ENCODE data around the gene FUT4.
"Not testable (repeated sequence)": the region's sequence is repeated elsewhere in the genome, so short reads cannot be mapped to it uniquely, and the experiment has no call there.

The FUT4 gene

GRCh38 chr11:94537031-94537600, 6.6 kb upstream of the FUT4 start:
- no peak overlapping the region for H3K9ac ChIP-seq (ENCODE audit: low read depth, low read length)
- no peaks in the 10 kb centered on the region for H3K4me1 ChIP-seq (ENCODE audit: insufficient read depth, low read length)
- no peak overlapping the region for H3K4me3 ChIP-seq (ENCODE audit: low read length)
- H3K9me3 ChIP-seq (ENCODE audit: insufficient read depth, low read depth, low read length), result no peaks in the 10 kb centered on the region
- H3K27me3 ChIP-seq (ENCODE audit: insufficient read depth, low read length), result no peaks in the 10 kb centered on the region; the same call in 1 of the 2 replicates
- H3K36me3 ChIP-seq (ENCODE audit: insufficient read depth, low read depth, low read length), result no peaks in the 10 kb centered on the region
- no peak overlapping the region for H3K27ac ChIP-seq (ENCODE audit: low read length)

- Histone ChIP-seq H3K27ac (ENCODE audit: low read length) (no peak overlapping the region), H3K36me3 (ENCODE audit: insufficient read depth, low read depth, low read length) (no peaks in the 10 kb centered on the region), H3K4me1 (ENCODE audit: insufficient read depth, low read length) (no peaks in the 10 kb centered on the region), H3K27me3 (ENCODE audit: insufficient read depth, low read length) (peaks cover 8% of the 10 kb centered on the region), H3K4me3 (ENCODE audit: low read length) (no peak overlapping the region), H3K9me3 (ENCODE audit: insufficient read depth, low read depth, low read length) (no peaks in the 10 kb centered on the region), H3K9ac (ENCODE audit: low read depth, low read length) (no peak overlapping the region)
These were observed 4.3 kb upstream of the FUT4 start for GRCh38 chr11:94539420-94539819.

- peaks cover 37% of the 10 kb centered on the region for H3K27me3 ChIP-seq (ENCODE audit: insufficient read depth, low read length)
- H3K4me3 ChIP-seq (ENCODE audit: low read length), result peak overlapping the region; percentile 73; the same call in 1 of the 2 replicates
- H3K9ac ChIP-seq (ENCODE audit: low read depth, low read length), result peak overlapping the region; percentile 80; the same call in 1 of the 2 replicates
- no peak overlapping the region for H3K27ac ChIP-seq (ENCODE audit: low read length)
- peaks cover 12% of the 10 kb centered on the region; the same call in 1 of the 2 replicates for H3K4me1 ChIP-seq (ENCODE audit: insufficient read depth, low read length)
- no peaks in the 10 kb centered on the region for H3K9me3 ChIP-seq (ENCODE audit: insufficient read depth, low read depth, low read length)
- no peaks in the 10 kb centered on the region for H3K36me3 ChIP-seq (ENCODE audit: insufficient read depth, low read depth, low read length)
These were observed 1.0 kb downstream of the FUT4 start for GRCh38 chr11:94544646-94545263.

GRCh38 chr11:94545264-94546161, 1.8 kb downstream of the FUT4 start:
- Histone ChIP-seq H3K36me3 (ENCODE audit: insufficient read depth, low read depth, low read length) (no peaks in the 10 kb centered on the region), H3K4me1 (ENCODE audit: insufficient read depth, low read length) (peaks cover 12% of the 10 kb centered on the region; the same call in 1 of the 2 replicates), H3K9me3 (ENCODE audit: insufficient read depth, low read depth, low read length) (no peaks in the 10 kb centered on the region), H3K27ac (ENCODE audit: low read length) (no peak overlapping the region), H3K27me3 (ENCODE audit: insufficient read depth, low read length) (peaks cover 37% of the 10 kb centered on the region), H3K4me3 (ENCODE audit: low read length) (peak overlapping the region; percentile 73), H3K9ac (ENCODE audit: low read depth, low read length) (peak overlapping the region; percentile 11; the same call in 1 of the 2 replicates)

GRCh38 chr11:94546162-94546470, 2.4 kb downstream of the FUT4 start:
- peaks cover 12% of the 10 kb centered on the region; the same call in 1 of the 2 replicates for H3K4me1 ChIP-seq (ENCODE audit: insufficient read depth, low read length)
- H3K27ac ChIP-seq (ENCODE audit: low read length), result no peak overlapping the region
- H3K36me3 ChIP-seq (ENCODE audit: insufficient read depth, low read depth, low read length), result no peaks in the 10 kb centered on the region
- peaks cover 37% of the 10 kb centered on the region for H3K27me3 ChIP-seq (ENCODE audit: insufficient read depth, low read length)
- H3K9ac ChIP-seq (ENCODE audit: low read depth, low read length), result peak overlapping the region; percentile 11; the same call in 1 of the 2 replicates
- H3K9me3 ChIP-seq (ENCODE audit: insufficient read depth, low read depth, low read length), result no peaks in the 10 kb centered on the region
- H3K4me3 ChIP-seq (ENCODE audit: low read length), result peak overlapping the region; percentile 73

GRCh38 chr11:94546886-94547285, 3.2 kb downstream of the FUT4 start:
- H3K9ac ChIP-seq (ENCODE audit: low read depth, low read length), result no peak overlapping the region

GRCh38 chr11:94549146-94549545, 5.4 kb downstream of the FUT4 start:
- H3K9ac ChIP-seq (ENCODE audit: low read depth, low read length), result no peak overlapping the region
- H3K4me1 ChIP-seq (ENCODE audit: insufficient read depth, low read length), result peaks cover 12% of the 10 kb centered on the region; the same call in 1 of the 2 replicates
- peaks cover 29% of the 10 kb centered on the region for H3K27me3 ChIP-seq (ENCODE audit: insufficient read depth, low read length)
- H3K9me3 ChIP-seq (ENCODE audit: insufficient read depth, low read depth, low read length), result no peaks in the 10 kb centered on the region
- H3K36me3 ChIP-seq (ENCODE audit: insufficient read depth, low read depth, low read length), result no peaks in the 10 kb centered on the region
- no peak overlapping the region for H3K4me3 ChIP-seq (ENCODE audit: low read length)
- H3K27ac ChIP-seq (ENCODE audit: low read length), result no peak overlapping the region

More at GRCh38 chr11:94546886-94547285, 3.2 kb downstream of the FUT4 start:
- H3K9me3 ChIP-seq (ENCODE audit: insufficient read depth, low read depth, low read length), result no peaks in the 10 kb centered on the region
- H3K27ac ChIP-seq (ENCODE audit: low read length), result no peak overlapping the region
- peaks cover 37% of the 10 kb centered on the region for H3K27me3 ChIP-seq (ENCODE audit: insufficient read depth, low read length)
- H3K4me1 ChIP-seq (ENCODE audit: insufficient read depth, low read length), result peaks cover 12% of the 10 kb centered on the region; the same call in 1 of the 2 replicates
- H3K4me3 ChIP-seq (ENCODE audit: low read length), result peak overlapping the region; percentile 73
- H3K36me3 ChIP-seq (ENCODE audit: insufficient read depth, low read depth, low read length), result no peaks in the 10 kb centered on the region

GRCh38 chr11:94550513-94550912, 6.8 kb downstream of the FUT4 start:
- H3K4me3 ChIP-seq (ENCODE audit: low read length), result no peak overlapping the region
- H3K27me3 ChIP-seq (ENCODE audit: insufficient read depth, low read length), result peaks cover 18% of the 10 kb centered on the region
- no peak overlapping the region for H3K27ac ChIP-seq (ENCODE audit: low read length)
- H3K36me3 ChIP-seq (ENCODE audit: insufficient read depth, low read depth, low read length), result no peaks in the 10 kb centered on the region
- peaks cover 12% of the 10 kb centered on the region; the same call in 1 of the 2 replicates for H3K4me1 ChIP-seq (ENCODE audit: insufficient read depth, low read length)
- no peak overlapping the region for H3K9ac ChIP-seq (ENCODE audit: low read depth, low read length)
- H3K9me3 ChIP-seq (ENCODE audit: insufficient read depth, low read depth, low read length), result no peaks in the 10 kb centered on the region

- Histone ChIP-seq H3K36me3 (ENCODE audit: insufficient read depth, low read depth, low read length) (no peaks in the 10 kb centered on the region), H3K9ac (ENCODE audit: low read depth, low read length) (no peak overlapping the region), H3K27me3 (ENCODE audit: insufficient read depth, low read length) (no peaks in the 10 kb centered on the region), H3K4me1 (ENCODE audit: insufficient read depth, low read length) (no peaks in the 10 kb centered on the region), H3K4me3 (ENCODE audit: low read length) (no peak overlapping the region), H3K27ac (ENCODE audit: low read length) (no peak overlapping the region), H3K9me3 (ENCODE audit: insufficient read depth, low read depth, low read length) (no peaks in the 10 kb centered on the region)
These were observed 10.2 kb downstream of the FUT4 start for GRCh38 chr11:94553938-94554337.

GRCh38 chr11:94555752-94556329, 12.1 kb downstream of the FUT4 start:
- H3K27ac ChIP-seq (ENCODE audit: low read length); H3K4me3 ChIP-seq (ENCODE audit: low read length); H3K9me3 ChIP-seq (ENCODE audit: insufficient read depth, low read depth, low read length); H3K4me1 ChIP-seq (ENCODE audit: insufficient read depth, low read length); H3K27me3 ChIP-seq (ENCODE audit: insufficient read depth, low read length); H3K36me3 ChIP-seq (ENCODE audit: insufficient read depth, low read depth, low read length); H3K9ac ChIP-seq (ENCODE audit: low read depth, low read length): not testable (repeated sequence)

- no peak overlapping the region for H3K9ac ChIP-seq (ENCODE audit: low read depth, low read length)
- H3K27ac ChIP-seq (ENCODE audit: low read length), result no peak overlapping the region
- no peaks in the 10 kb centered on the region for H3K36me3 ChIP-seq (ENCODE audit: insufficient read depth, low read depth, low read length)
- no peaks in the 10 kb centered on the region for H3K9me3 ChIP-seq (ENCODE audit: insufficient read depth, low read depth, low read length)
- no peak overlapping the region for H3K4me3 ChIP-seq (ENCODE audit: low read length)
- H3K4me1 ChIP-seq (ENCODE audit: insufficient read depth, low read length), result no peaks in the 10 kb centered on the region
- H3K27me3 ChIP-seq (ENCODE audit: insufficient read depth, low read length), result no peaks in the 10 kb centered on the region
These were observed 13.7 kb downstream of the FUT4 start for GRCh38 chr11:94557421-94557820.

Measured in iPS-20b (cell line).